ENCODE results near the gene ARHGAP18.

DNA sequence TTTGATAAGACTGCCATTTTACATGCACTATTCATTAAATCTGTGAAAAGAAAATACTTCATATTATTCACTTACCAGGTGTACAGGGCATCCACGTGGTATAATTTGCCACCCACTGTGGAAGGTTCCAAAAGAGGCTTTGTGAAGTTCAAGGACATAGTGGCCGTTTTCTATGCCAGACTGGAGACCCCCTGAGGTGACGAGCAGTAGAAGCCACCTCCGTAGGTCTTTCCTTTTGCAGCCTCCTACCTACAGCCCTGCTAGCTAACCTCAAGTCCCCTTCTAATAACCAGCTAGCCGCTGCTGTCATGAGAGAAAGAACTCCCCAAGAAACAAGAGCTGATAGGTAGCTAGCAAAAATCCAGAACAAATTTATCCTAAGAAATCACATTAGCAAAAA lies 110.5 kb downstream of the ARHGAP18 start:
- TF ChIP-seq, protein P1, sequence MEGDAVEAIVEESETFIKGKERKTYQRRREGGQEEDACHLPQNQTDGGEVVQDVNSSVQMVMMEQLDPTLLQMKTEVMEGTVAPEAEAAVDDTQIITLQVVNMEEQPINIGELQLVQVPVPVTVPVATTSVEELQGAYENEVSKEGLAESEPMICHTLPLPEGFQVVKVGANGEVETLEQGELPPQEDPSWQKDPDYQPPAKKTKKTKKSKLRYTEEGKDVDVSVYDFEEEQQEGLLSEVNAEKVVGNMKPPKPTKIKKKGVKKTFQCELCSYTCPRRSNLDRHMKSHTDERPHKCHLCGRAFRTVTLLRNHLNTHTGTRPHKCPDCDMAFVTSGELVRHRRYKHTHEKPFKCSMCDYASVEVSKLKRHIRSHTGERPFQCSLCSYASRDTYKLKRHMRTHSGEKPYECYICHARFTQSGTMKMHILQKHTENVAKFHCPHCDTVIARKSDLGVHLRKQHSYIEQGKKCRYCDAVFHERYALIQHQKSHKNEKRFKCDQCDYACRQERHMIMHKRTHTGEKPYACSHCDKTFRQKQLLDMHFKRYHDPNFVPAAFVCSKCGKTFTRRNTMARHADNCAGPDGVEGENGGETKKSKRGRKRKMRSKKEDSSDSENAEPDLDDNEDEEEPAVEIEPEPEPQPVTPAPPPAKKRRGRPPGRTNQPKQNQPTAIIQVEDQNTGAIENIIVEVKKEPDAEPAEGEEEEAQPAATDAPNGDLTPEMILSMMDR (IDR thresholded peaks at IDR 0.05) = no peak
- no peak for TF ChIP-seq POLR2A (IDR thresholded peaks at IDR 0.05)
- TF ChIP-seq EP300 (IDR thresholded peaks at IDR 0.05) = no peak
- TF ChIP-seq POLR2AphosphoS5 (IDR thresholded peaks at IDR 0.05) = no peak
